GM12801 (cell line): ENCODE data around the gene MGARP.

Experiments used
- TF ChIP-seq, protein P1 (sequence below): IDR thresholded peaks from one replicate; pipeline ENCODE4 v1.5.1; 2011; ENCODE audit warnings: control low read depth; ENCODE audit not compliant: insufficient read length; ENCODE audit errors: extremely low read depth

The MGARP gene

DNA sequence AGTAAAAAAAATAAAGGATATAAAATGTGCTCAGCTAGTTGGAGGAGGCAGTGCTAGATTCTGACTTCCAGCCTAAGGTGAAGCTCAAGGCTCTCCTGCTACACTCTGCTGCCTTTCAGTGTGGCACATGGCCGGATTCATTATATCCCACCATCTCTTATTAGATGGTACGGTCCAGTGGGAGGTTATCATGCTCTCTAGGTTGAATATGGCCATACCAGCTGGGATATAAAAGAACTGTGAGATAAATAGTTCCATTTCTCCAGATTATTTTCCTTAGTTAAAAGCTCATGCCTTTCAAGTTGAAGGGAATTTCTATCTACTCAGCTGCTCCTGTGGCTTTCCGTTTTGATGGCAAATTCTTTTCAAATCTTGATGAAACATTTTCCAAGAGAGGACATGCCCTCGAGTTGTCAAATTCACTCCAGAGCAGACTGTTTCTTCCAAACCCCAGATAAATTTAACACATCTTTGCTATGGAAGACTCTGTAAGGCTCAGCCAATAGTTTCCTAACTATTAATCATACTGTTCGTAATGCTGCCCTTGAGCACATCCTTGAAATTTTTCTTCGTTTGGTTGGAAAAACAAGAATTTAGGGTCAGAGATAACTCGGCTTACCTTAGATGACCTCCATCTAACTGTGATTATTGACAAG, 2.2 kb upstream of the MGARP start:
- TF ChIP-seq, protein P1, sequence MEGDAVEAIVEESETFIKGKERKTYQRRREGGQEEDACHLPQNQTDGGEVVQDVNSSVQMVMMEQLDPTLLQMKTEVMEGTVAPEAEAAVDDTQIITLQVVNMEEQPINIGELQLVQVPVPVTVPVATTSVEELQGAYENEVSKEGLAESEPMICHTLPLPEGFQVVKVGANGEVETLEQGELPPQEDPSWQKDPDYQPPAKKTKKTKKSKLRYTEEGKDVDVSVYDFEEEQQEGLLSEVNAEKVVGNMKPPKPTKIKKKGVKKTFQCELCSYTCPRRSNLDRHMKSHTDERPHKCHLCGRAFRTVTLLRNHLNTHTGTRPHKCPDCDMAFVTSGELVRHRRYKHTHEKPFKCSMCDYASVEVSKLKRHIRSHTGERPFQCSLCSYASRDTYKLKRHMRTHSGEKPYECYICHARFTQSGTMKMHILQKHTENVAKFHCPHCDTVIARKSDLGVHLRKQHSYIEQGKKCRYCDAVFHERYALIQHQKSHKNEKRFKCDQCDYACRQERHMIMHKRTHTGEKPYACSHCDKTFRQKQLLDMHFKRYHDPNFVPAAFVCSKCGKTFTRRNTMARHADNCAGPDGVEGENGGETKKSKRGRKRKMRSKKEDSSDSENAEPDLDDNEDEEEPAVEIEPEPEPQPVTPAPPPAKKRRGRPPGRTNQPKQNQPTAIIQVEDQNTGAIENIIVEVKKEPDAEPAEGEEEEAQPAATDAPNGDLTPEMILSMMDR = no peak

DNA sequence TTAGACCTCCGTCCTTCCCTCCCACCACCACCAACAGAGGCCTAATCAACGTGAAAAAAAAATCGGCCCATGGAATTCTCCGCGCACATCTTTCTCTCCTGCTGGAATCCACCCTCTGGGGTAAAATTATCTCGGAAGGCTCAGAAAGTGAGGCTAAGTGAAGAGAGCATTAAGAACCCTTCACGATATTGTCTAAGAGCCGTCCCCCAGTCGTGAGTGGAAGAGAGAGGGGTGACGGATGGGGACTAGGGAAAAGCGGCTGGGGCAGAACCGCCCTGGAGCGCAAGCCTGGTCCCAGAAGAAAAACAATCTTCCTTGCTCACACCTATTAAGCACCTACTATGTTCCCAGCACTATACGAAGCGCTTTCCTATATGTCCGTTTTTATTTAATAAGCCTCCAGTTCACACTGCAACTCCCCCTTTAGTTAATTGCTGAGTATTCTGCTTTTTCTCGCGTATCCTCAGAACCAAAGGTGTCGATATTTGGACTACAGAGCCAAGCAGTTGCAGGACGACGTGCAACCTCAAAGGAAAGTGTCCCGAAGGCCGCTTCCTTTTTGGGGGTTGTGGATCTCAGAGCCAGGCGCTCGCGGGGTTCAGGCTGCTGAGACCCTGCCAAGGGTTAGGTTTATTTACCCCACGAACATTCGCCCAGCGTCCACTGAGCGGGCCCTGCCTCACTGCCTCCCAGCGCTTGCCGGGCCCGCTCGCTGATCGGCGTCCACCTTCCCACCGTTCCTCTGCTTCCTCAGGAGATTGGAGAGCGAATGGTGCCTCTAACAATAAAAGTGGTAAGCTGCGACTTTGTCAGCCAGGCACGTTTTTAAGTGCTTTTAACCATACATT, 889 bp downstream of the MGARP start:
- TF ChIP-seq, protein P1 = no peak

DNA sequence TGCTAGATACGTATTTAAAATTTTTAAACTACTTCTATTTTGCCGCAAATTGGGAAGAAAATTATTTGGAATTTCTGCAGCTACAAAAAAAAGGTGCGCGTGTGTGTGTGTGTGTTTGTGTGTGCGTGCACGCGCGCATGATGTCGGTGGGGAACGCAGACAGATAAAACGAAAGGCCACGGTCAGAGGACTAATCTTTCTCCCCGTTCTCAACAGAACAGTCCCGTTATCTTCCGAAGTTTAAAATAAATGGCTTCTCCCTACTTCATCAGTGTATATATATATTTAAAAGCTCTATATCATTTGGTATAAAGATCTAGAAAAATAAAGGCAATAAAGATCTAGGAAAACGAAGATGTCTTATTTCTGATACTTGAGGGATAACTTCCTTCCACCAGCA, 1.5 kb downstream of the MGARP start:
- TF ChIP-seq, protein P1 = no peak

DNA sequence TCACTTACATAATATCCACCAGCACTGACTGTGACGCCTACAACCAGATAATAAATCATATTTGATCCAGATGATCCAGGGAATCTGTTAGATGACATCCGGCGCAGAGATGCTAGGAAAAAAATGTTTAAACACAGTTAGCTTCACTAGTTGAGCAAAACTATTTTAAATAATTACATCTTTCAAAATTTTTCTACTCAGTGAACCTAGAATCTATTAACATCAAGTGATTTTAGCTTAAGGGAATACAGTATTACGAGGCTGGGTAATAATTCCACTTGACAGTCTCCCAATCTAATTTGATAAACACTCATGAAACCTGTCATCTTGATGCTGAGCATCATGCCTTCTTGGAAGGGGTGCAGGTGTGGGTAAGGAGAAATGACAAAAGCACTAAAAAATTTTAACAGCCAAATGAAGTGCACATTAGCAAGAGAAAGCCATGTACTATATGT, 4.7 kb downstream of the MGARP start:
- TF ChIP-seq, protein P1 = no peak

DNA sequence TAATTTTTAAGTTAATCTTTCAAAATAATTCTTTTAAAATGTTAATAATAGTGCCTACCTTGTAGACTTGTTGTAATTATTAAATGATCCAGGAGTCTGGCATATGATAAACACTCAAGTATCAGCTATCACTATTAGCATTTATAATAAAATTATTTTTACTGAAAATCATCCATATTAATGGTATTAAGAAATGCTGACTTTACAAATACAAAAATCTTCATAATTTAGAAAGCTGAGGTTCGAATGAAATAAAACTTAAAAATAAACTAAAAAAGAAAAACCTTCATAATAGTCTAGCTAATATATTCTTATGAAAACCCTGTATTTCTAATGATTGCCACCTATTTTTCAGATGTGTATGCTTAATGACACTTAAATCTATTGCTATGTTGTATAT, 5.2 kb downstream of the MGARP start:
- TF ChIP-seq, protein P1 = no peak

DNA sequence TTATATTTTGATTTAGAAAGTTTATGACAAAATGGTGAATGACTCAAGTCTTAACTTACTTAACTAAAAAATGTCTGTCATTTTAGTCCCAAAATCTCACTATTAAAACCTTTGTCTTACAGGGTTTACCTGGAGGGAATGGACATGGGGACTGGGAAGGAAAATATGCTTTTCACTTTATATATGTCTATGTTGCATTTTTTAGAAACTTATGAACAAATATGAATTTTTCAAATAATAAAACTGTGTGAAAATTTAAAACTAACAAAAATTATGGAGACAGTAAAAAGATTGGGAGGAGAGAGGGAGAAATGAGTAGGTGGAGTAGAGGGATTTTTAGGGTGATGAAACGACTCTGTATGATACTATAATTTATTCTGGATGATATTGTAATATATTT, 6.2 kb downstream of the MGARP start:
- TF ChIP-seq, protein P1 = no peak

DNA sequence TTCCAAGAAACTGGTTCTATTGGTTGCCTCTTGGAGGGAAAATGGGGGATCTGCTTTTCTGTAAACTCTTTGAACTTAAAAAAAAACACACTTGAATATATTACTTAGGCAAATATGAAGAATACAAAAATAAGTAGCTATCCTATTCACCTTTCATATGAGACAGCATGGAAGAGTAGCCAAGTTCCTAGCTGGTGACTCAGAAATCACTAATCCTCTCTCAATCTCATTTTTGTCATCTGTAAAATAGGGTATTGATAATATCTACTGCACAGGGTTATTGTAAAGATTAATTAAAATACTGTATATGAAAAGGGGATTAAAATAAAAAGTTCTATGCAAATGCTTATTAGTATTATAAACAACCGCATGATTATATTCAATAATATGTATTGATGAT, 12.7 kb downstream of the MGARP start:
- TF ChIP-seq, protein P1 = no peak
